Activated T-cell treated with anti-CD3 and anti-CD28 coated beads for 24 hours (primary cell): ENCODE results near the gene SNAP23.

ENCODE experiments used
- DNase-seq: peaks from one replicate; pipeline ENCODE4 v3.0.0-alpha.2; 2020; ENCODE audit warnings: low read depth

SNAP23 gene

GRCh38 chr15:42495361-42496212 lies at the start of gene SNAP23:
TSS of gene SNAP23 (plus strand) at chr15:42495634. CDS start at chr15:42511847, 16,213 bp downstream.
- peak; percentile 74 for DNase-seq

- DNase-seq = no peak
These were observed 47.8 kb upstream of the SNAP23 start for GRCh38 chr15:42447599-42447998.

- no peak for DNase-seq
These were observed 47.2 kb upstream of the SNAP23 start for GRCh38 chr15:42448281-42448680.

DNA sequence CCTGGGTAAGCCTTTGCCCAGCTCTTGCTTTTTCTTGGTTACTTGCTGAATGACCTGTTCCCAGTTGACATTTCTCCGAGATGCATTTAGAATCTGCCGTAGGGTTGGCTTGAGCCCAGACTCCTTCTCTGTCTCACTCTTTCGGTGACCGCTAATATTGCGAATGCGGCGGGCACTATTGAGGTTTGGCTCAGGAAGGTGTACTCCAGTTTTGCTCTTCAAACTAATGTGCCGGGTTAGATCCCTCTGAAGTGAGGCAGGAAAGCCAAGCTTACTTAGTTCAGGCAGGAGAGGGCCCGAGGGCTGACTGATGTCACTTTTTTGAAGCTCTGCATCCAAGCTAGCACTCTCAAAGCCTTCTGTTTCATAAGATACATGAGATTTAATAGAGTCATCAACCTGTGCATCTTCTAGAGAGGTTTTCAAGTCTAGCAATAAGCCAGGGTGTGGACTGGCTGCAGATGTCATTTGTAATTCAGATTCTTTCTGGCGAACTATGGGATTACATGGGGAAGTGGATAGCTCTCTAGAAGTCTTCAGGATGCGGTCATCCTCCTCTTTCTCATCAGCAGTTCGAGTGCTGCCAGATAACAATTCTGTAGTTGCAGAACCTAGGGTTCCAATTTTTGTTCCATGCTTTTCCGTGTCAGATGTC lies 45.5 kb upstream of the SNAP23 start:
- no peak for DNase-seq

DNA sequence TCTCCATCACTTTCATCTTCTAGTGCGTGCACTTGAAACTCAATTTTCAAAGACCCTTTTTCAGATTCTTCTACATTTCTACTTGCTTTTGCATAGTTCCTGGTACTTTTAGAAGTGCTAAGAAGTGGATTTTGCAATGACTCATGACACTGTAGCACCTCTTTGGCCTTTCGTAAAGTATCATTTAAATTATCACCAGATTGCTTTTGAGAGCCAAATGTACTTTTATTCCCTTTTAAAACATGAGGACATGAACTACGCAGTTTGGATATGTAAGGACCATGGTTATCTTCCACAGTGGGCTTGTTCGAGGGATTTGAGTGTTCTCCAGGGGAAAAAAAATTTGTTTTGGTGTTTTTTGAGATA lies 45.0 kb upstream of the SNAP23 start:
- no peak for DNase-seq

DNA sequence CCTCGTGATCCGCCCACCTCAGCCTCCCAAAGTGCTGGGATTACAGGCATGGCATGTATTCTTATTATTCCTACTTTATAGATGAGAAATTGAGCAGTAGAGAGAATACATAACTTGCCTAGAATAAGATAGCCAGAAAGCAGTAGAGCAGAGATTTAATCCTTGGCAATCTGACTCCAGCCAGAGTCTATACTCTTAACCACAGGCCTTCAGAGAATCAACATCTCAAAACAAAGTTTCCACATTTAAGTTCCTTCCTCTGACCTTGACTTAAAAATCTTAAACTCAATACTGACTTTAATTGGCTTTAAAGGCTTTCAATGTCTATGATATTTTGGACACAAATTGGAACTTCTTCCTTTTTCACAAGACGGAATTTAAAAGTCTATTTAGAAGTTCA lies 41.6 kb upstream of the SNAP23 start:
- no peak for DNase-seq

- DNase-seq = no peak
These were observed 38.9 kb upstream of the SNAP23 start for GRCh38 chr15:42456531-42456930.

DNA sequence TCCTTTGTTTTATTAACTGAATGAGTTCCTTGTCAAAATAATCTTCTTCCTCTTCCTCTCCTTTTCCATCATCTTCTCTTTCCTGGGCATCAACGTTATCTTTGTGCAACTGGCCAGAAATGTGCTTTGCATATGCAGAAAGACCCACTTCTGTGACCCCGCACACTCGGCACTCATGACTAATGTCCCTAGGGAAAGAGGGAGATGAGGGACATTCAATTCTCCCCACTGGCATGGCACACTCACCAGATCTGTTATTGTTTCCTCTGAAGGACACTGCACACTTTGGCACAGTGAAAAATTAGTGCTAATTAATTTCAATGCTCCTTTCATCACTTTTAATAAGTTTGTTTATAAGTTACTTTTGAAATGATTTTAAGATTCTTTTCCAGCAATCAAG lies 38.5 kb upstream of the SNAP23 start:
- no peak for DNase-seq

- no peak for DNase-seq
These were observed 37.7 kb upstream of the SNAP23 start for GRCh38 chr15:42457445-42458442.

DNA sequence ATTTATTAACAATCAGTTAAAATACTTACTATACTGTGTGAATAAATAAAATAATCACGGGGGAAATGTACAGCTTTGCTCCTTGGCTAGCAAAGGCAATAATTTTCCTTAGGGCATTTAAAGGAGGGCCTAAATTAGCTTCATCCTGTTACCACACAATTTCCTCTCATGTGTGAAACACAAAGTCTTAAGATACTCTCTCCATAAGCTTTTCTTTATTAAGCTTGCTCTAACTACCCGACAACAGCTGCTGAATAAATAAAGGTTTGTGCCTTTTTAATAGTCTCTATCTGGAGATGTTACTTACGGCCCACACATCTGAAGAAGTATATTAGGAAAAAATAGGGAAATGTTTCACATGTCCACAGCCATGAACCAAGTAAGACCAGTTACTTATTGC lies 34.2 kb upstream of the SNAP23 start:
- no peak for DNase-seq

- no peak for DNase-seq
These were observed 29.7 kb upstream of the SNAP23 start for GRCh38 chr15:42465520-42466259.

- no peak for DNase-seq
These were observed 24.4 kb upstream of the SNAP23 start for GRCh38 chr15:42471002-42471401.

DNA sequence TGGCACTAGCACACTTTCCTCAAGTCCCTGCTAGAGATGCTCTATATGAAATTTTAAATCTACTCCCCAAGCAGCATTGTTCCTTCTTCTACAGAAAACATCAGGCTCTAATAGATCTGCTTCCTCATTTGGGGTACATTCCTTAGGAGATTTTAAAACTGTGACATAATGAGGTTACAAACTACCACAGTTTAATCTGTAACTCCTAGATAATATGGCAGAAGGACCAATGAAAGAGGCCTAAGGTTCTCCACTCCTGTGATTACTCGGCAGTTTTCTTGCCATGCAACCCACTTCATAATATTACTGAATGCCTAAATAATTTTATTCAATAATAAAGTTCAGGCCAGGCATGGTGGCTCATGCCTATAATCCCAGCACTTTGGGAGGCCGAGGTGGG lies 20.6 kb upstream of the SNAP23 start:
- no peak for DNase-seq

- no peak for DNase-seq
These were observed 12.7 kb upstream of the SNAP23 start for GRCh38 chr15:42482701-42483100.

DNA sequence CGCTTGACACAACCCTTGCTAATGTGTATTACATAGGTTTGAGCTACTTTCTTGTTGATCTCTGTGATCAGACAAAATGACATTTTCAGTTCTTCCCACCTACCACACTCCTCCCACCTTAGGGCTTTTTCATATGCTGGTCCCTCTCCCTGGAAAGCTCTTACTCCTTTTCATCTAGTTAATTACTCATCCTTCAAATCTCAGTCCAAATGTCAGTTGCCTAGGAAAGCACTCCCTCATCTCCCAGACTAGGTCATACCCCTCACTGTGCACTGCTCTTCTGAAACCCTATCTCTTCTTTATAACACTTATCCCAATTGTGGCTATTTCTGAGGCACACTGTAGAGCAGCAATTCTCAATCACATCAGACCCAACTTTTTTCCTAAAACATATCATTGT lies 11.8 kb upstream of the SNAP23 start:
- no peak for DNase-seq

GRCh38 chr15:42490291-42490670 lies 5.2 kb upstream of the SNAP23 start:
- no peak for DNase-seq

DNA sequence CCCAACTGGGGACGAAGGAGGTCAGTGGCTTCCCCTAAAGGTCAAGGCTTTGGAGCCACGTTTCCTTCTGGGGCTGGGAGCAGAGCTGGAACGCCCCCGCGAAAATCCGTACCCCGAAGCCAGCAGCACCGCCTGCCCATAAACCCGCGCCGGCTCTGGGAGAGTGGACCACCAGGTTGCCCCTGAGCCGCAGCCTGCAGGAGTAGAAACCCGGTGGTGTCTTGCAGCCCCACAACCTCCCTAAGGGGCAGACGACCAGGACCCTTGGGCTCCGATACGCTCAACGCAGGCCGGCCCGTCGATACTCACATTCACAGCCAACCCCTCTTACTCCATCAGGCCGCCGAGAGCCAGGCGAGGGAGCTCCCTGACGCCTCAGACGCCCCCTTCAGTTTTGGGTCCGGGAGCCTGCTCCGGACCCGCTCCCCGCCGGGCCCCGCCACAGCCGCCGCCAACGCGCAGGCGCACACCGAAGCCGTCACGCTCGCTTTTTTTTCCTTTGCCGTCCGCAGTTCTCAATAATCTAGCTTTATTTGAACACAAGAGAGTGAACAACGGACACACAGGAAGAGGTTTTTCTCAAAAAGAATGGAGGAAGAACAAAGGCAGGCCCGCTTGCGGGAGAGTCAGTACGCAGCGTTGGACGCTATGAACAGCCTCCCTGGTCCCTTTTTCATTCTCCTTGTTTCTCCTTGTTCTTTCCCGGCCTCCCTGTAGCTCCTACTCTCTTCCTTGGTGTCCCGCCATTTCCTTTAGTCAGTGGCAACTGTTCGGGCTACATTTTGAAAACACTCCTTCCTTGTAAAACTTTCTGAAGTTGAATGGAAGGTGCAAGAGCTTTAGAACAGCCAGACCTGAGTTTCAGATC lies 4.5 kb upstream of the SNAP23 start, which contains the start of gene ZNF106:
TSS of gene ZNF106 (minus strand) at position 471 of the 868 bp plus-strand sequence. CDS start 18,852 bp downstream, outside the sequence.
- DNase-seq = peak; percentile 86

DNA sequence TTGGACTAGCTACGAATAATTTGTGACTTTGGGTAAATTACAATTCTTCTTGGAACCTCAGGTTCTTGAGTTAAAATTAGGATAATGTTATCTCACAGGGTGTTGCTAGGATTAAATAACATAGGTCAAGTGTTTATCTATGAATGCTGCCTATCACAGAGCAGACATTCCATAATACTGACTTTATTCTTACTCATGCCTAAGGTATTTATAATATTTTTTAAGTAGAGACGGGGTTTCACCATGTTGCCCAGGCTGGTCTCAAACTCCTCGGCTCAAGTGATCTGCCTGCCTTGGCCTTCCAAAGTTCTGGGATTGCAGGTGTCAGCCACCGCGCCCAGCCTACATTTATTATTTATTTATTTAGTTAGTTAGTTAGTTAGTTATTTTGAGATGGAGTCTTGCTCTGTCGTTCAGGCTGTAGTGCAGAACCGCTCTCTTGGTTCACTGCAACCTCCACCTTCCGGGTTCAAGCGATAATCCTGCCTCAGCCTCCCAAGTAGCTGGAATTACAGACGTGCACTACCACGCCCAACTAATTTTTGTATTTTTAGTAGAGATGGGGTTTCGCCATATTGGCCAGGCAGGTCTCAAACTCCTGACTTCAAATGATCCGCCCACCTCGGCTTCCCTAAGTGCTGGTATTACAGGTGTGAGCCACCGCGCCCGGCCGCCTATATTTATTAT lies 3.8 kb upstream of the SNAP23 start:
- DNase-seq = no peak

GRCh38 chr15:42493679-42494078 lies 1.8 kb upstream of the SNAP23 start:
- no peak for DNase-seq

DNA sequence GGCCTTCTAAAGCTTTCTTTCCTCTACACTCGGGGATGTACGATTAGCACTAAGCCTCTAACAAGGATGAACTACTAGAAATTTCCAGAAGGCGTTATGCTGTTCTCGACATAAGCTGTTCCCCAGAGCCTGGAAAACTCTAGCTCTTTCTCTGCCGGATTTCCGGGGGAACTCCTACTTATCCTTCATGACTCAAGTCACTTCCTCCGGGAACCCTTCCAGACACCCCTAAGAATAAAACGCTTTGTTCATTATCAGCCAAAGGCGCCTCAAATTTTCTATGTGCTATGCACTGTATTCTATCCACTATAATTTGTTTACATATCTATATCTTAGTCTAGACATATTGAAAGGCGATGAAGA lies 455 bp upstream of the SNAP23 start:
- peak; percentile 28 for DNase-seq
